GM21717 (cell line): ENCODE measurements around the gene C1orf105.
"Not testable (repeated sequence)": the region's sequence is repeated elsewhere in the genome, so short reads cannot be mapped to it uniquely, and the experiment has no call there.

Source experiments
- ATAC-seq: cut with Tn5 transposase; IDR thresholded peaks from one replicate; pipeline ENCODE4 v1.9.1; 2021; ENCODE audit warnings: mild to moderate bottlenecking, moderate library complexity; ENCODE audit not compliant: unreplicated experiment

Gene C1orf105

DNA sequence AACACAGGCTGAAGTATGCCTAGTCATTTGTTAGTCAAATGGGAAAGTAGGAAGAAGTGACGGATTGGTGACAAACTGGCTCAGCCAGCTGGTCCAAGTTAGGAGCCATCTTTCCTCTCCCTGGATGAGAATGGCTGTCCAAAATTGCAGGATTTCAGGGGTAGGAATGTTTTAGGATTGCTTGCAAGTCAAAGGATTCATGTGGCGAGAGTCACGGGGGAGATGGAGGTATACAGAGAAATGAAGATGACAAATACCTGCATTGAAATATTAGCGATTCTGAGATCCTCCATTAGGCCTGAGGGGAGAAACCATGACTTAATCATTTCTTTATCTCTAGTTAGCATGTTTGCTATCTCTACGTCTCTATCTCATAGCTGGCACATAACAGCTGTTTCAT is 65.1 kb downstream of the C1orf105 start:
- no peak for ATAC-seq

GRCh38 chr1:172486805-172487454 is 66.4 kb downstream of the C1orf105 start:
- ATAC-seq = no peak

- ATAC-seq = no peak
Observed at GRCh38 chr1:172487550-172487949, 67.1 kb downstream of the C1orf105 start.

- ATAC-seq = no peak
Observed at GRCh38 chr1:172488393-172488792, 67.9 kb downstream of the C1orf105 start.

DNA sequence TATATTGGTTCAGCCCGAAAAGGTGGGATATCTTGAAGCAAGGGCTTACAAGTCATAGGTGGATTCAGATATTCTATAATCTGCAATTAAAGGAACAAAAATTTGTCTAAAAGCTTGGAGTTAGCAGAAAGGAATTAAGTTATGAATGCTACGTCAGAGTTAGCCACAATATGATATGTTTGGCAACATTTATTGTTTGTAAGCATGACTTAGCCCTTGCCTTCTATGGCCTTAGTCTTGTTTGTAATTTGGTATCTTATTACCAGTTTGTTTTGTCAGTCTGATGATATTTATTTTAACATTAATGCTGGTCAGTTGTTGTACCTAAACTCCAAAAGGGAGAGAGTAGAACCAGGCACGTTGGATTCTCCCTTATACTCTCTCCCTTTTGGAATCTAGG is 69.4 kb downstream of the C1orf105 start:
- no peak for ATAC-seq

- ATAC-seq = no peak
Observed at GRCh38 chr1:172492421-172492820, 71.9 kb downstream of the C1orf105 start.

DNA sequence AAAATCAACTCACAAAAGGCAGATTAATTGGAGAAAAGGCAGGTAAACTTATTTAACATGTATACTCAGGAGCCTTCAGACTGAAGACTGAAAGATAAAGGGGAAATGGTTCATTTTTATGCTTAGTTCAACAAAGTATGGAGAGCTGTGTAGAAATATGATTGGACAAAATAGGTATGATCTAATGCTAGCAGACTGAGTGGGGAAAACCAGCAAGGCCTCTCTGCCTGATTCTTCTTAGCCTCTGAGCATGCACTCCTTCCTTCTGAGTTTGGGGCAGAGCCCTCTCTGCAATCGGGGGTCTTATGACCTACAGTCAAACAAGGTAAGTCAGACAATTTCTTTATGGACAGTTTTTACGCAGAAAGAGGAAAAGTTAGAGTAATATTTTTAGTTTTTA is 73.7 kb downstream of the C1orf105 start:
- no peak for ATAC-seq

DNA sequence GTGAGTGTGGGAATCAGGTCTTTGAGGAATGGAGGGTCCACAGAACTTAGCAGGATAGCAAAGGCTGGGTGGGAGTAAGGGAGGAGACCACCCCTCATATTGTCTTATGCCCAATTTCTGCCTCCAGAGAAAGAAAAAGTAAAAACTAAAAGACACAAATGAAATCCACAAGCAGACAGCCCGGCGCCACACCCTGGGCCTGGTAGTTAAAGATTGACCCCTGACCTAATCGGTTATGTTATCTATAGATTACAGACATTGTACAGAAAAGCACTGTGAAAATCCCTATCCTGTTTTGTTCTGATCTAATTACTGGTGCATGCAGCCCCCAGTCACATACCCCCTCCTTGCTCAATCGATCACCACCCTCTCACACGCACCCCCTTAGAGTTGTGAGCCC is 75.6 kb downstream of the C1orf105 start:
- ATAC-seq = not testable (repeated sequence)

DNA sequence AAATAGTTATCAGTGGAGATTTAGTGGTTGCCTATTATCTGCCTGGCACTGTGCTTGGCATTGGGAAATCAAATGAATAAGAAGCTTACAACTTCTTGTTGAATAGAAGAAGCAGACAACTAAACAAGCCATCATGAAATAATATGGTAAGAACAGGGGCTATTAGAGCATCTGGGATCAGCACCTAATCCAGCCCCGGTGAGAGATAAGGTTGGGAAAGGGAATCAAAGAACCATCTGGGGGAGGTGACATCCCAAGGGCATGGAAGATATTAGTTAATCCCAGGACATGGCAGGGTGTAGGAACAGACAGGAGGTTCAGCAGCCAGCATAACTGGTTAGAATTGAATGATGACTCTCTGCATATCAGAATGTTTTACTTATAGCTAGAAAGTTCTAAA is 76.2 kb downstream of the C1orf105 start:
- no peak for ATAC-seq

DNA sequence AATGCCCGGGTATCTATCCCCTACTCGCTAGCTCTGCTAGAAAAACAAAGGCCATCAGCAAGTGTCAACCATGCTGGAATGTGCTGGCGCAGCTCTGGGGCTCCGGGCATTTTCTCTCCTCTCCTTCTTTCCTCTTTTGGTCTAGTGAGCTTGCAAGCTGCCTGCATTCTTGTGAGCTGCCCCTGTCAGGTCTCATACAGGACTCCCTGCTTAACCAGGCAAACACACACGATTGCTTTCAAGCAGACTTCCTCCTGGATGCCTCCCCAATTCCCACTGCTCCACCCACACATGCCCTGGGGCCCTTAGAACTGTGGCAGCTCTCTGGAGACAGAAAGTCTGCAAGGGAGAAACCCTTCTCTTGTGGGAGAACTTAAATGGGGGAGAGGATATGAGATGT is 76.7 kb downstream of the C1orf105 start:
- no peak for ATAC-seq

DNA sequence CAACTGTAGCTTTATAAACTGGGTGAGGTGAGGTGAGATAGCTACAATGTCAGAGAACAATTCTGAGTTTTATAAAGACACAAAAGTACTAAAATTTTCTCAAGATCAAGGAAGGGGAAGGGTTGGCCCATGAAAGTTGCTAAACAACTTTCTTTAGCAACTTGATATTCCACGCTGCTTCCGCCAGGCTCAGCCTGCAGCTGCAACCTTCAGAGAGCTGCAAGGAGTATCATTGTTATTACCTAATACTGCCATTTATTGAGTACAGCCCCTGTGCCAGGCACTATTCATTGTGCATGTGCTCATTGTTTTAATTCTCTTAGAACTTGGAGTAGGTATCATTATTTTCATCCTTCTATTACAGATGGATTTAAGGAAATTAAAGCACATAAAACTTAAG is 78.4 kb downstream of the C1orf105 start:
- ATAC-seq = no peak

DNA sequence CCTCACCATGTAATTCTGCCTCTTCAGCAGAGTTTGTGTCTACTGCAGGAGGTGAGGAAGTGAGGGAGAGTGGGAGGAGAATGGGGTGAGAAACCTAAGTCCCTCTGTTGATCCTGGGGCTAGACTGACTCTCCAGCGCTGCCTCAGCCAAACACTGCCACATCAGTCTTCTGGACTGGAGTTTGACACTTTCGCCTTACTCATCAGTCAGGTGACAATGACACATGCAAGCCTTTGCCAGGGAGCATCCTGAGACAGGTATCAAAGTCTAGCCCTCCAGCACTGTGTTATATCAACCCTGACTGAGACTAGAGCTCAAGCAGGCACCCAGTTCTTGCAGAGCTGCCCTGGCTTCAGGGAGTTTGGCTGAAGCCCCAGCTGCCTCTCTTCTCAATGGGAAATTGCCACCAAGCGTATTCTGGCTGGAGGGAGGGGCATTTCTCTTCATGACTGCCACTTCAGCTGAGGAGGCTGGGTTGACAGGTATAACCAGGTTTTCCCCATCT is 79.2 kb downstream of the C1orf105 start:
- ATAC-seq = no peak

GRCh38 chr1:172500207-172500606 is 79.7 kb downstream of the C1orf105 start:
- ATAC-seq = no peak

DNA sequence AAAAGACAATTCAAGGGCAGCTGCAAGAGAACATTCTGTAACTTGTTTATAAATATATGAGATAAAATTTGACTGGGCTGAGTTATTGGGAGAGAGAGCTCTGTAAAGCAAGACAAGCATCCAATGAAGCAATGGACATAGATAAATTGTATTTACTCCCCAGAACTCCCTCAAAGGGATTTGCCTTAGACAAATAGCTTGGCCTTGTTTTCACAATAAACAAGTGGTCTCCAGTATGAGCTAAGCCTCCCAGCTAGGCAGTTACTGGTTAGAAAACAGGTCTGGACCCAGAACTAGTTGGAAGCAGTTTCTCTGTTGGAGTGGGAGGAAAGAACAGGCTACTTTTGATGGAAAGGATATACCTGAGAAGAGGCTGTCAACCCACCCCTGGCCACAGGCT is 87.3 kb downstream of the C1orf105 start:
- ATAC-seq = no peak

DNA sequence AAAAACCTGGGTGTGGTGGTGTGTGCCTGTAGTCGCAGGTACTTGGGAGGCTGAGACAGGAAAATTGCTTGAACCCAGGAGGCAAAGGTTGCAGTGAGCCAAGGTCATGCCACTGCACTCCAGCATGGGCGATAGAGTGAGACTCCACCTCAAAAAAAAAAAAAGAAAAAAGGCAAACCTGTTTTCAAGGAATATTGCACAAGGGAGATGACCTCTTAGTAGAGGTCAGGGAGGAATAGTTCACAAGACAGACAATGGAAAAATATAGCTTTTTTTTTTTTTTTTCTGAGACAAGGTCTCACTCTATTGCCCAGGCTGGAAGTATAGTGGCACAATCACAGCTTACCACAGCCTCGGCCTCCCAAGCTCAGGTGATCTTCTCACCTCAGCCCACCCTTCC is 90.0 kb downstream of the C1orf105 start:
- ATAC-seq = no peak

- no peak for ATAC-seq
Observed at GRCh38 chr1:172512591-172512990, 92.1 kb downstream of the C1orf105 start.

GRCh38 chr1:172513479-172513878 is 93.0 kb downstream of the C1orf105 start:
- ATAC-seq = no peak

GRCh38 chr1:172514108-172514507 is 93.6 kb downstream of the C1orf105 start:
- no peak for ATAC-seq

GRCh38 chr1:172515436-172515835 is 95.0 kb downstream of the C1orf105 start:
- no peak for ATAC-seq

- ATAC-seq = no peak
Observed at GRCh38 chr1:172515927-172516326, 95.4 kb downstream of the C1orf105 start.

DNA sequence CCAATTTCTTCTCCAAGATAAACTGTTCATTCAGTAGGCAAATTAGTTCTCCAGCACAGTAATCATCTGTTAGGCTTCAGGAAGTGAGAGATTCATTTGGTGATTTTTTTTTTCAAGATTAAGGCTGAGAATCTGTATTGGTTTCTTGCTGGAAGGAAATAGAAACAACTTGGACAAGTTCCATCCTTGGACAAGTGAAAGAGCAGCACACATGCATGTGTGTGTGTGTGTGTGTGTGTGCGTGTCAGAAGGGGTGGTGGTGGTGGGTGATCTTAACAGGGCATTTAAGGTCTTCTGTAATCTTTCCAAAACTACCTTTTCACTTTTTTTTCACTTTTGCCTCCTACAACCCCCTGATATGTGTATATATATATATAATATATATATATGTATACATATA is 96.6 kb downstream of the C1orf105 start:
- no peak for ATAC-seq

DNA sequence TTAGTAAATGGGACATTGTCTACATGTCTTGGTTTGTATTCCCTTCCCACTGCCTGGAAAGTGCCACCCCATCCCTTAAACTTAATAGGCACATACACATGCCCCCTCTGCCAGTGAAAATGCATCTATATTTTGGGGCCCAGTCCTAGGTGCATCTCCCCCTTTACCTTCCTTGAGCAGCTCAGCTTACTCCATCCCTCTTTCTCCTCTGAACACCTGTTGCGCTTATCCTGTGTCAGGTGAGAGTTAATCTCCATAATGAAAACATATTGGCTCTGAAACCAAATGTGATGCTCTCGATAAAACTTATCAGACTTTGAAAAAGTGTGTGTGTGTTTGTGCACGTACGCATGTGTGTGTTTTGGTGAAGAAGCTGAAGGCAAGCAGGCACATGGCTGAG is 97.1 kb downstream of the C1orf105 start:
- ATAC-seq = no peak
